SK-N-SH (cell line): ENCODE measurements around the gene DVL2. TPM values are rescaled to one million over a fixed set of nuclear protein-coding genes. Genes with fewer than 3 reads are reported as not detected.

ENCODE experiments used
- CTCF ChIA-PET: fragments of 300-600, 350-600 bp; formaldehyde crosslinking; extraction: SDS; loops from one replicate; lab custom pipeline; 2021; lab: Yijun Ruan, JAX
- POLR2A ChIA-PET: fragments of 350-600 bp; sonication (Branson Sonifier 250); formaldehyde crosslinking; extraction: SDS; loops from one replicate; lab custom pipeline; 2020; ENCODE audit warnings: antibody characterized with exemption, inconsistent platforms; lab: Yijun Ruan, JAX
- DNase-seq: peaks from one replicate; pipeline ENCODE4 v3.0.0; 2012
- H2AFZ ChIP-seq: fragments of 200-600 bp; sonication (generic); 2 replicates; pipeline ENCODE4 v1.8.1; 2016; ENCODE audit warnings: antibody characterized with exemption, mild to moderate bottlenecking, low read depth
- H3F3A ChIP-seq: fragments of 200-600 bp; sonication (generic); replicated peaks from 2 replicates; pipeline ENCODE3; 2016; ENCODE audit warnings: antibody characterized with exemption, mild to moderate bottlenecking; ENCODE audit not compliant: insufficient read depth
- H3K27ac ChIP-seq, 2 experiments: fragments of 200-500 bp in 1 of 2; fragments of 200-600 bp in 1 of 2; sonication (Bioruptor generic) in 1 of 2; sonication (generic), shearing (Covaris generic) in 1 of 2; 2 replicates each; pipeline versions ENCODE4 v1.5.1 to v1.6.1; 2014 to 2016; ENCODE audit warnings: low read depth in 2 of 2, inconsistent platforms in 1 of 2, low read length in 1 of 2, mild to moderate bottlenecking in 1 of 2, mixed read lengths in 1 of 2
- H3K27me3 ChIP-seq: fragments of 200-600 bp; sonication (generic), shearing (Covaris generic); 2 replicates; pipeline ENCODE4 v1.6.1; 2016; ENCODE audit warnings: mixed run types; ENCODE audit not compliant: insufficient read depth
- H3K36me3 ChIP-seq, 2 experiments: fragments of 200-500 bp in 1 of 2; fragments of 200-600 bp in 1 of 2; sonication (Bioruptor generic) in 1 of 2; sonication (generic) in 1 of 2; replicated peaks in 1 of 2; 2 replicates each; pipeline versions ENCODE3 to v1.5.1; 2014 to 2016; ENCODE audit warnings: low read length in 1 of 2, mild to moderate bottlenecking in 1 of 2; ENCODE audit not compliant: insufficient read depth in 2 of 2, control insufficient read depth in 1 of 2
- H3K4me1 ChIP-seq, 2 experiments: fragments of 200-500 bp in 1 of 2; fragments of 200-600 bp in 1 of 2; sonication (Bioruptor generic) in 1 of 2; sonication (generic), shearing (Covaris generic) in 1 of 2; 2 replicates each; pipeline versions ENCODE4 v1.5.1 to v1.6.1; 2014 to 2016; ENCODE audit warnings: low read depth in 1 of 2, low read length in 1 of 2, mixed run types in 1 of 2; ENCODE audit not compliant: insufficient read depth in 2 of 2, control insufficient read depth in 1 of 2
- H3K4me2 ChIP-seq: fragments of 200-600 bp; sonication (generic), shearing (Covaris generic); 2 replicates; pipeline ENCODE4 v1.6.1; 2017; ENCODE audit warnings: mixed run types
- H3K4me3 ChIP-seq, 2 experiments: fragments of 200-500 bp in 1 of 2; fragments of 200-600 bp in 1 of 2; sonication (Bioruptor generic) in 1 of 2; sonication (generic), shearing (Covaris generic) in 1 of 2; 2 replicates each; pipeline versions ENCODE4 v1.5.1 to v1.8.1; 2014 to 2016; ENCODE audit warnings: low read depth in 2 of 2, inconsistent platforms in 1 of 2, low read length in 1 of 2, mild to moderate bottlenecking in 1 of 2, mixed read lengths in 1 of 2, moderate library complexity in 1 of 2
- H3K79me2 ChIP-seq: fragments of 200-600 bp; sonication (generic); 2 replicates; pipeline ENCODE4 v1.8.1; 2017; ENCODE audit warnings: mild to moderate bottlenecking; ENCODE audit not compliant: insufficient read depth
- H3K9ac ChIP-seq: fragments of 200-600 bp; sonication (generic); 2 replicates; pipeline ENCODE4 v1.6.1; 2017; ENCODE audit warnings: mixed run types
- H3K9me2 ChIP-seq: fragments of 200-600 bp; sonication (generic); 2 replicates; pipeline ENCODE4 v1.6.1; 2017; ENCODE audit warnings: mixed run types
- H3K9me3 ChIP-seq: fragments of 200-600 bp; sonication (generic); 2 replicates; pipeline ENCODE4 v1.6.1; 2017; ENCODE audit warnings: mixed run types, mild to moderate bottlenecking, moderate library complexity
- H4K20me1 ChIP-seq: fragments of 200-600 bp; sonication (generic); 2 replicates; pipeline ENCODE4 v1.6.1; 2017; ENCODE audit warnings: mild to moderate bottlenecking, mixed run types; ENCODE audit not compliant: insufficient read depth
- CHD2 ChIP-seq: fragments of 150-350 bp; IDR thresholded peaks from 2 replicates; pipeline ENCODE4 v1.6.1; 2018; ENCODE audit warnings: low read length; ENCODE audit not compliant: partially characterized antibody
- CTCF ChIP-seq: fragments of 200-600 bp; sonication (generic); IDR thresholded peaks from 2 replicates; pipeline ENCODE4 v1.6.1; 2017; ENCODE audit warnings: antibody characterized with exemption, mild to moderate bottlenecking, moderate library complexity
- EP300 ChIP-seq, 2 experiments: IDR thresholded peaks; 2 replicates each; pipeline versions ENCODE4 v1.4.0 to v1.6.1; 2012; ENCODE audit warnings: borderline replicate concordance in 1 of 2, low read depth in 1 of 2, low read length in 1 of 2
- FOSL2 ChIP-seq: IDR thresholded peaks from 2 replicates; pipeline ENCODE4 v1.4.0; 2012; ENCODE audit warnings: low read depth, mild to moderate bottlenecking, moderate library complexity, borderline replicate concordance
- GABPA ChIP-seq: IDR thresholded peaks from 2 replicates; pipeline ENCODE4 v1.4.0; 2012; ENCODE audit warnings: low read depth, mild to moderate bottlenecking
- GATA2 ChIP-seq: sonication (generic); formaldehyde crosslinking; IDR thresholded peaks from 2 replicates; pipeline ENCODE4 v1.5.0; 2020; ENCODE audit warnings: mild to moderate bottlenecking, missing genetic modification reagents
- POLR2AphosphoS5 ChIP-seq: IDR thresholded peaks from 2 replicates; pipeline ENCODE4 v1.6.1; 2012; ENCODE audit warnings: low read depth, low read length
- REST ChIP-seq: IDR thresholded peaks from 2 replicates; pipeline ENCODE4 v1.6.1; 2012; ENCODE audit warnings: mild to moderate bottlenecking, low read depth, low read length, moderate library complexity
- WGBS: methylation state at CpG from one replicate; pipeline ENCODE4 v1.1.6; 2017; ENCODE audit warnings: low lambda C conversion rate; 5-methylcytosine and 5-hydroxymethylcytosine counted together
- polyA plus RNA-seq, 3 experiments: library from polyadenylated mRNA; depleted of rRNA; stranded (reverse); fragments of >200 nt; gene quantifications; 2 replicates each; pipeline ENCODE4 v1.2.3, GENCODE V29; 2012

DVL2 gene
- polyA plus RNA-seq, 1 of the 3 experiments (the other 2 are of a cell fraction), result 8.3 TPM

GRCh38 chr17:7186241-7186640 lies 48.1 kb downstream of the DVL2 start:
- Histone ChIP-seq H3K4me3 (no peak overlapping the region), H3K27ac (no peak overlapping the region)
- CTCF ChIA-PET, result interaction anchor here (1.8 to 12.9 kb wide), 2 partner anchors 9 to 137 kb away, joined by 10 to 217 read pairs; partner anchors contain the start of gene SLC16A11
- no peak for TF ChIP-seq POLR2AphosphoS5
- no peak for TF ChIP-seq REST
- no peak for TF ChIP-seq GATA2 (CRISPR knock-in tag)
- peak; percentile 30; the same call in 1 of the 2 replicates for TF ChIP-seq CTCF
- TF ChIP-seq, all 33 proteins: peak for 1
- Histone ChIP-seq H2AFZ (no peak overlapping the region), H3K4me2 (no peak overlapping the region), H3K36me3 (peaks cover 3 to 7% of the 10 kb centered on the region in 2 experiments), H3K9me3 (no peaks in the 10 kb centered on the region), H3F3A (no peaks in the 10 kb centered on the region), H3K27me3 (no peaks in the 10 kb centered on the region), H3K79me2 (no peaks in the 10 kb centered on the region), H3K4me1 (peaks cover 0 to 5% of the 10 kb centered on the region in 2 experiments; a peak in 1 of 4 replicates), H4K20me1 (no peaks in the 10 kb centered on the region), H3K9me2 (no peaks in the 10 kb centered on the region), H3K9ac (no peak overlapping the region)
- 89% methylated on average over 7 of the region's 7 CpGs for WGBS
- POLR2A ChIA-PET, result no interaction called here
- DNase-seq, result no peak

GRCh38 chr17:7184647-7185046 lies 49.7 kb downstream of the DVL2 start:
- peaks cover 0 to 5% of the 10 kb centered on the region in 2 experiments; a peak in 1 of 4 replicates for H3K4me1 ChIP-seq
- H3F3A ChIP-seq, result no peaks in the 10 kb centered on the region
- no peaks in the 10 kb centered on the region for H3K9me3 ChIP-seq
- CTCF ChIA-PET, result interaction anchor here (0.5 to 12.9 kb wide), 4 partner anchors 9 to 136 kb away, joined by 3 to 217 read pairs (median 4); partner anchors contain the start of gene SLC16A11
- no peak overlapping the region for H3K4me3 ChIP-seq
- H3K4me2 ChIP-seq, result no peak overlapping the region
- no peak for TF ChIP-seq CHD2
- no peak for TF ChIP-seq EP300 (IDR thresholded peaks at IDR 0.05; ENCODE audit: borderline replicate concordance in 1 of 2, low read depth in 1 of 2, low read length in 1 of 2)
- no peak for TF ChIP-seq POLR2AphosphoS5
- TF ChIP-seq GABPA, result no peak
- TF ChIP-seq FOSL2, result no peak
- TF ChIP-seq, all 33 proteins: peak for 0
- Histone ChIP-seq H2AFZ (no peak overlapping the region), H3K9me2 (no peaks in the 10 kb centered on the region), H4K20me1 (no peaks in the 10 kb centered on the region), H3K27ac (no peak overlapping the region), H3K36me3 (peaks cover 0 to 7% of the 10 kb centered on the region in 2 experiments), H3K79me2 (no peaks in the 10 kb centered on the region), H3K9ac (no peak overlapping the region), H3K27me3 (no peaks in the 10 kb centered on the region)
- no peak for DNase-seq
- 94% methylated on average over 6 of the region's 6 CpGs for WGBS
- POLR2A ChIA-PET, result interaction anchor here (0.6 kb wide), 1 partner anchor 59 kb away, joined by 5 read pairs; no protein-coding TSS in a partner anchor
